HG03439 (cell line): ENCODE results near the gene DDR1.
"Not testable (repeated sequence)": the region's sequence is repeated elsewhere in the genome, so short reads cannot be mapped to it uniquely, and the experiment has no call there.

Experiments used
- ATAC-seq: cut with Tn5 transposase; IDR thresholded peaks from one replicate; pipeline ENCODE4 v1.9.1; 2021; ENCODE audit warnings: mild to moderate bottlenecking, moderate library complexity; ENCODE audit not compliant: unreplicated experiment

The DDR1 gene

GRCh38 chr6:30891816-30892538, 7.7 kb downstream of the DDR1 start:
- no peak for ATAC-seq

- ATAC-seq, result no peak
These were observed 8.8 kb downstream of the DDR1 start for GRCh38 chr6:30893001-30893591.

- no peak for ATAC-seq
These were observed 9.3 kb downstream of the DDR1 start for GRCh38 chr6:30893666-30894065.

GRCh38 chr6:30894381-30894780, 10.1 kb downstream of the DDR1 start:
- ATAC-seq, result no peak

- no peak for ATAC-seq
These were observed 10.6 kb downstream of the DDR1 start for GRCh38 chr6:30894935-30895334.

GRCh38 chr6:30895343-30895742, 11.0 kb downstream of the DDR1 start:
- ATAC-seq, result no peak

GRCh38 chr6:30896541-30896940, 12.2 kb downstream of the DDR1 start:
- no peak for ATAC-seq

- no peak for ATAC-seq
These were observed 13.6 kb downstream of the DDR1 start for GRCh38 chr6:30897882-30898281.

- ATAC-seq, result no peak
These were observed 14.5 kb downstream of the DDR1 start for GRCh38 chr6:30898750-30899360.

- no peak for ATAC-seq
These were observed 16.6 kb downstream of the DDR1 start for GRCh38 chr6:30900863-30901417.

GRCh38 chr6:30901436-30901835, 17.1 kb downstream of the DDR1 start:
- ATAC-seq, result no peak

- ATAC-seq, result not testable (repeated sequence)
These were observed 17.9 kb downstream of the DDR1 start for GRCh38 chr6:30902196-30902595.

- no peak for ATAC-seq
These were observed 18.4 kb downstream of the DDR1 start for GRCh38 chr6:30902709-30903108.

- no peak for ATAC-seq
These were observed 18.9 kb downstream of the DDR1 start for GRCh38 chr6:30903236-30903635.

GRCh38 chr6:30907290-30907757, 23.0 kb downstream of the DDR1 start:
- ATAC-seq, result not testable (repeated sequence)

GRCh38 chr6:30907758-30908591, 23.7 kb downstream of the DDR1 start, which contains the start of gene GTF2H4:
TSS of gene GTF2H4 (plus strand) at chr6:30908207.
- ATAC-seq, result peak; percentile 96

GRCh38 chr6:30908700-30909099, 24.4 kb downstream of the DDR1 start:
- ATAC-seq, result no peak

GRCh38 chr6:30910473-30910872, 26.2 kb downstream of the DDR1 start:
- not testable (repeated sequence) for ATAC-seq

GRCh38 chr6:30912746-30913520, 28.6 kb downstream of the DDR1 start:
- no peak for ATAC-seq

- peak; percentile 3 for ATAC-seq
These were observed 29.4 kb downstream of the DDR1 start for GRCh38 chr6:30913721-30914075.
